Myocyte (in vitro differentiated cells): ENCODE results near the gene GUCY1A2. TPM values are rescaled to one million over a fixed set of nuclear protein-coding genes. Genes with fewer than 3 reads are reported as not detected.
"Not testable (repeated sequence)": the region's sequence is repeated elsewhere in the genome, so short reads cannot be mapped to it uniquely, and the experiment has no call there.

Source experiments
- DNase-seq: peaks from one replicate; pipeline ENCODE4 v3.0.0-alpha.2; 2012; ENCODE audit warnings: low read depth
- total RNA-seq: library from RNA; depleted of rRNA; stranded (reverse); fragments of >200 nt; gene quantifications from 2 replicates; pipeline ENCODE4 v1.2.3, GENCODE V29; 2014

GUCY1A2 gene
- total RNA-seq, 1 donor from 2014 or later = 0.29 TPM

DNA sequence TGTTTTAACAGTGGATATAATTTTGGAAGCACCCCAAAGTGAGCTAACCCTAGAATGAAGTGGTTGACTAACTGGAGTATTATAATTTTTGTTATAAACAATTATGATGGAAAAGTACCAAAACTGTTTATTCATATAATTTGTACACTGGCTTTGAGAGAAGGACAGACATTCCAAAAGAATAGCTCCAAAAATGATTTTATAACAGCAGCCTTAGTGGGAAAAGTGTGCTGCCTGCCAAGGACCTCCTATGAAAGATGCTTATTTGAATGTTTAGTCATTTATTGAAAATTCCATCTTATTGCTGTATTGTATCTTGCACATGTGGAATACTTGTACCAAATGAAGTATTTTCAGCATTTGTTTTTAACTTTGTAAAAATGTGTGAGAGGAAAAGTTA is 169.8 kb downstream of the GUCY1A2 start:
- no peak for DNase-seq

DNA sequence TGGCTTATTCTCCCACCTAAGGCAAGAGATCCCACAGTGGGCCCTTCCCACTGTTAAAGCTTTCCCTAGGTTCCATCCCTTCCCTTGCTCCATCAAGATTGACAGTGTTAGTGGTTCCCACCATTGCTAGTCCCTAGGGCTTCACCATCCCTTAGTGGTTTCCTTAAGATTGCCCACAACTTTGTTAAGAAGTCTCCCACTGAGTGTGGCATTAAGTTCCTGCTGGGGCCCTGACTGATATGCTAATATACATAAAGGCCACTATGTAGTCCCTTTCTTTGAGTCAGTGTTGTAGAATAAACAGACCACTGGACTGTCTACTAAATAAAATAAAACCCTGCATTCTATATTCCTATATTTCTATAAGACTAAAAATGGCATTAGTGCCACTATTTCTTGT is 176.1 kb downstream of the GUCY1A2 start:
- DNase-seq = no peak

DNA sequence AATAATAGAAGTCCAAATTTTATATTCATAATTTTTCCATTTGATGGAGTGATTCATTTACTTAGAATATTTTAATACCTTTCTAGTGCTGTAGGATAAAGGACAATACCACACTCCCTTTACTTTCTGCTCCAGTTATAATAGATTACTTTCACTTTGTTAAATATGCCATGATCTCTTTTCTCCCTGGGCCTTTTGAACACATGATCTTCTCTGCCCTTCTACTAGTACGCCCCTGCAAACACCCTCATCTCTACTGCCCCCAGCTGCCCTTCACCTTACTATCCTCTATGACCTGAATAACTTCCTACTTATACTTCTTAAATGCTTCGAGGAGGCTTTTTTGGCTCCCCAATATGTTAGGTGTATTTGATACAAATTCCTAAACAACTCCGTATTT is 177.3 kb downstream of the GUCY1A2 start:
- no peak for DNase-seq

GRCh38 chr11:106840146-106840545 is 178.1 kb downstream of the GUCY1A2 start:
- no peak for DNase-seq

DNA sequence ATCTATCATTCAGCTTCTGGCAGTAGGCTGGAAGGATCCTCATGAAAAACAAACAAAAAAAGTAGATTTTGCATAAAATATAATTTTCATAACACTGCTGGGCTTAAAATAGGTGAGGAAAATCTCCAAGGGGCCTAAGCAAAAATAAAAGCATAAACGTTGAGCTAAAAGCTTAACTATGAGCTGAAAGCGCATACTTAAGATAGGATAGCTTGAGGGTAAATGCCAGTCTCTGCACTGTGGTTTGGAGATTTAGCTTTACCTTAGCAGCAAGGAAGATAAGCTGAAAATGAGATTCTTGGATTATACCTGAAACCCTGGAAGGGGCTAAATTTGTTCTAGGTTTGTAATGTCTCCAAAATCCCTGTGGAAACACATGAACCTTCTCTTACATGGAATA is 183.7 kb downstream of the GUCY1A2 start:
- DNase-seq = no peak

- no peak for DNase-seq
Observed at GRCh38 chr11:106828976-106829375, 189.3 kb downstream of the GUCY1A2 start.

DNA sequence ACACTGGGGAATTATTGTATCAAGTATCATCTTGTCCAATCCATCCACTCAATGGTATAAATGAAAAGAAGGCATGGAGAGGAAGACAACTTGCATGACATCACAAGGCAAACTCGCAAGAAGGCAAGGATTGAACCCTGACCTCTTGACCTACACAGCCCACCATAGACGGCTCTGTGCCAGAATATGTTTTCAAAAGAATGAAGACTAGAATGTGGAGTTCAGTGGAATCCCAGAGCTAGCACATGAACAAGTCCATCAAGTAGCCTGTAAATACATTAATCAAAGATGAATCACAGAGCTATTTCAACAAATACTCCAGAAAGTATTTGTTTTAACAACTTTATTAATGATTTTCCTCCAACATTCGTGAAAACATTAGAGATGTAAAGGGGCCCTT is 189.7 kb downstream of the GUCY1A2 start:
- no peak for DNase-seq

DNA sequence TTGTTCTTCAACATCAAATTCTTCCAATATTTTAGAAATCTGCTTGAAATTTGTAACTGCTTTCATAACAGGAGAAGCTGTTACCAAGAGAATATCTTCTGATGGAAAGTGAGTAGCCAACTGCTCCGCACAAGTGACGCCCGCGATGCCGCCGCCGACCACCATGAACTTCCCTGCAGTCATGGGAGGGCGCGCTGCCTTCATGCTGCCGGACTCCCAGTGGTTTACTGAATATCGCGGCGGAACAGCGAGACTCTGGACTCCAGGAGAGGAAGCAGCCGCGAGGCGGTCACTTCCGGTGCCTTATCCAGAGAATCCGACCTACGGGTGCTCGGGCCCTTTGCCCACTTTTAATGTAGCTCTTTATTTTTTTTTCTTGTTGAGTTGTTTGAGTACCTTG is 190.6 kb downstream of the GUCY1A2 start:
- no peak for DNase-seq

DNA sequence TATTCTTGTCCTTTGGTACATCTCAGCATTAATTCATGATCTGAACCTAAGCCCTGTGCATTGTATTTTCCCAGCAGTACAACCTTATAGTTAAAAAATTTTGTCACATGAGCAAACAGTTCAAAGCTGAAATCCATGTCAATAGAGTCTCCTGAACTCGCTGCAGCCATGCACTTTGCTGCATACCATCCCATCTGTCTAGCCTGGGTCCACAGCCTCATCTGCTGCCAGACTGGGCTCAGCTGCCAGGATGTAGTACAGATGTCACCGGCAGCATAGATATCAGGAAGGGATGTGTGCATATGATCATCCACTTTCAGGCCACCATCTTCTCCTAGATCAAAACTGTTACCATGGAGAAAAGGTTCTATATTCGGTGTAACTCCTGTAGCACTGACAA is 191.7 kb downstream of the GUCY1A2 start:
- not testable (repeated sequence) for DNase-seq

GRCh38 chr11:106821826-106822225 is 196.4 kb downstream of the GUCY1A2 start:
- no peak for DNase-seq

GRCh38 chr11:106821291-106821690 is 197.0 kb downstream of the GUCY1A2 start:
- DNase-seq = no peak

- no peak for DNase-seq
Observed at GRCh38 chr11:106818443-106818842, 199.8 kb downstream of the GUCY1A2 start.

DNA sequence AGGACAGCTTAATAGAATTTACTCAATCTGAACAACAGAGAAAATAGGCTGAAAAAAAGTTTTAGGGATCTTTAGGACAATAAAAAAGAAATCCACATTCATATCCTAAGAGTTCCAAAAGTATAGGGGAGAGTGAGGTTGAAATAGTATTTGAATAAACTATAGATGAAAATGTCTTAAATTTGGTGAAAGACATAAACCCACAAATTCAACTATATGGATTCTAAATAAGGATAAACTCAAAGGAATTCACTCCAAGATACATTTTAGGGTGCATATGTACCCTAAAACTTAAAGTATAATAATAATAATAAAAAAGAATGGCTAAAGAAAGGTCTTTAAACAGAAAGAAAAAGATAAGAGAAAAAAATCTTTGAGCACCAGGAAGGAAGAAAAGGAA is 203.1 kb downstream of the GUCY1A2 start:
- no peak for DNase-seq

GRCh38 chr11:106813806-106814205 is 204.5 kb downstream of the GUCY1A2 start:
- no peak for DNase-seq

GRCh38 chr11:106794058-106794457 is 224.2 kb downstream of the GUCY1A2 start:
- DNase-seq = no peak

- DNase-seq = no peak
Observed at GRCh38 chr11:106789406-106789805, 228.9 kb downstream of the GUCY1A2 start.

GRCh38 chr11:106787454-106787853 is 230.8 kb downstream of the GUCY1A2 start:
- no peak for DNase-seq

DNA sequence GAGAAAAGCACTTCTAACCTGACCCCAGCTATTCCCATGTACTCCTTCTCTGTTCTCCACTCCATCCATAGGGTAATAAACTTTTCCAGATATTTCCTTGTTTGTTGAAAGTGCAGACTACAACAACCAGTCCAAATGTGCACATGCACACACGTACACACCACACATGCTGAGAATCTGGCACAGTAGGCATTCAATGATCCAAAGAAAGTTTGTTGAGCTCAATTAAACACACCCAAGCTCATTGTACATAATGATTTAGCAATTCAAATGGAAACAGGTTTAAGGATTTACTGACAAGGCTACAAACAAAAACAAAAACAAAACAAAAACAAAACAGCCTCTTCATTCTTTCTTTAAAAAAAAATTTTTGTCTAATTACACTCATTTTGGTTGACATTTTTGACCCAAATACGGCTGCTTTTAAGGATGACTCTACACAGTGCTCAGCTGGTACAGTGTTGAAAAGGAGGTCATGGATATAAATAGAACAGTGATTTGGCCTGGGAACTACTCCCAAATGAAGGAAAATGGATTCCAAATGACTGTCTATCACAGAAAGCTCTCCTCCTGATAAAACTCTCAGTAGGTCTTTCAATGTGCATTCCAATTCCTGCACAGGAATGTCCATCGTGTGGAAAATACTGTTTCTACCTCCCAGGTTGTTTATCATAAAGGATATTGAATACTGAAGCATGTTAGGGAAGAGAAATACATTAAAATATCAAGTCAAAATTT is 232.2 kb downstream of the GUCY1A2 start:
- peak; percentile 4 for DNase-seq

DNA sequence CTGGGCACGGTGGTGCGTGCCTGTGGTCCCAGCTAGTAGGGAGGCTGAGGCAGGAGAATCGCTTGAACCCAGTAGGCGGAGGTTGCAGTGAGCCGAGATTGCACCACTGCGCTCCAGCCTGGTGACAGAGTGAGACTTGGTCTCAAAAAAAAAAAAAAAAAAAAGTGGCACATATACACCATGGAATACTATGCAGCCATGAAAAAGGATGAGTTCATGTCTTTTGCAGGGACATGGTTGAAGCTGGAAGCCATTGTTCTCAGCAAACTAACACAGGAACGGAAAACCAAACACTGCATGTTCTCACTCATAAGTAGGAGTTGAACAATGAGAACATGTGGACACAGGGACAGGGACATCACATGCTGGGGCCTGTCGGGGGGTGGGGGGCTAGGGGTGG is 241.0 kb downstream of the GUCY1A2 start:
- DNase-seq = not testable (repeated sequence)

DNA sequence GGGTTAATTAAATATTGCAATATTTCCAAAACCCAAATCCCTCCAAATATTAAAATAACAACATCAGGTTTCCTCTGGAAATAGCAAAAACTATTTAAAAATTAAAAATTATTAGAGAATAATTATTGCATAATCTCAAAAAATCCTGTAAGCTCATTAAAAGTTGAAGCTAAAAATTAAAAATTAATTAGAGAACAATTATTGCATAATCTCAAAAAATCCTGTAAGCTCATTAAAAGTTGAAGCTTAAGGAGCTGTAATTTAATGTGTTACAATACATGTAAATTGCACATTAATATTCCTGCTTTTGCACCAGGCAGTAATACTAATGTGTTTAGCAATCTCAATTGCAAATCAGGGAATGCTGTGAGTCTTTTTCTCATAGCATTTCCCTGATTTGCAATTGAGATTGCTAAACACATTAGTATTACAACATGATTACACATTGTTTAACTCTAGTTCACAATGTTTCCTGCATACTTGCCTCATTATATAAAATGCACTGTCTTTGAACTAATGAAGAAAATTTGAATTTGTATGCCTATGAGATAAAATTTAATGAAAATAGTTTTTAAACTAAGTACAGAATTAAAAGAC is 247.7 kb downstream of the GUCY1A2 start:
- DNase-seq = no peak

DNA sequence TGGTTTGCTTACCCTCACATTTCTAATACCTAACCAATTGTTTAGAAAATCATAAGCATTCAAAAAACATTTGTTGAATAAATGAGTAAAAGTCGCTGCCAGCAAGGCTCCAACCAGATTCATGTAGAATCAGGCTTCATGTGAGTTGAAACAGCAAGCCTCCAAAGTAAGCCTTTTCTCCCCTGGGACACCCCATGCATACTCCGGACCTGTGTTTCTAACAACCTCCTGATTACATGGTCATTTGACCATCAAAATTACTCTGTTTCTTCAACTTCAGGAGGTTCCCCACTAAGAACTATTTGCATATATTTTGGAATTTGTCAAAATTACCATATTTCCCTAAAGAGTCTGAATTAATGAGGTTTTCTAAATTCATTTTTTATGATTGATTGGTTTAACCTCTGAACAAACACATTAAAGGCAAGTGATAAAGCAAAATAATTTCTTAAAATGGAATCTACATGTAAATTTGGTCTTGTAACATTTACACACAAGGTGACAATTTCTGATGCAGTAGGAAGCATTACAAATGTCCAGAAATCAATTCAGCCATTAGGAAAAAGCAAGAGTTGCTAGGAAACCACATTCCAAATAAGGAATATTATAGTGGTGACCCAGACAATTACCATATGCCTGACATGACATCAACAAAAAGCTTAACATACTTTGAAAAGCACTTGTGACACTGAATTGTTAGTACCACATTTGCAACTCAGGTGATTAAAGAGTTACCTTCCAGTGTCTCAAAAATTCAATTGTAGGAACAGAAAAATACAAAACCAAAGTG is 252.6 kb downstream of the GUCY1A2 start:
- DNase-seq = no peak

GRCh38 chr11:106763501-106763900 is 254.8 kb downstream of the GUCY1A2 start:
- DNase-seq = no peak
